ENCODE measurements around the gene CCDC148. TPM values are rescaled to one million over a fixed set of nuclear protein-coding genes. Genes with fewer than 3 reads are reported as not detected.

Gene CCDC148
- total RNA-seq, 1 donor from 2014 or later, result 2.2 TPM

DNA sequence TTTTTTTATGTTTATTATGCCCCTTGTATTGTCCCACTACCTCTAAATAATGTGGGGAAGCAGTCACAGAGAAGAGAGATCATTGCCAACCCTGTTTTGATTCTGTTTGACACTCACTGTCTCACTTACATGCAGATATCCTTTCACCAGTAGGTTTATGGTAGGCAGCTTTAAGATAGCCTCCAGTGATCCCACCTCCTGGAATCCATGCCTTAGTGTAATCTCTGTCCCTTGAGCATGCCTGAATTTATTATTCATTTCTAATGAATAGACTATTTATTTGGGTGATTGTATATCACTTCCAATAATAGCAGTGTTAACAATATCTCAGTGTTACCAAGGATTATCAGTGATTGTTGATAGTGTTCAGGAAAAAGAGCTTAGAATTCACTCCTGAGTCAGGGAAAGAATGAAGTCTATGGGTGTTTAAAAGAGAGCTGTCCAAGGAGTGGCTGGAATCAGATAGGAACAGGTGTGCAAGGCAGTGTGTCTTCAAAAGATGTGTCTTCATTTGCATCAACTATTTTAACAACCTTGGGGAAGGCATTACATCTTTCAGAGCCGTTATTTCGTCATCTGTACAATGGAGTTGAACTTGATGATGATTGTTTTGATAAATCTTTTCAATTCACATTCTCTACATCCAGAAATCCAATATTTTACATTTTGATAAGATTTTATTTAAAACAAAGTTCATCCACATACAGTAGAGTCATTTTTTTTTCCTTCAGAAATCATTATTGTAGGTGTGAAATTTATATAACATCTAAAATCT is 32.1 kb upstream of the CCDC148 start:
- no peaks in the 10 kb centered on the region for H3K9me3 Mint-ChIP-seq (ENCODE audit: unreplicated experiment)
- no peak for DNase-seq (ENCODE audit: low spot score)
- peaks cover 48% of the 10 kb centered on the region for H3K4me1 Mint-ChIP-seq (ENCODE audit: unreplicated experiment)
- TF ChIP-seq, protein P1, sequence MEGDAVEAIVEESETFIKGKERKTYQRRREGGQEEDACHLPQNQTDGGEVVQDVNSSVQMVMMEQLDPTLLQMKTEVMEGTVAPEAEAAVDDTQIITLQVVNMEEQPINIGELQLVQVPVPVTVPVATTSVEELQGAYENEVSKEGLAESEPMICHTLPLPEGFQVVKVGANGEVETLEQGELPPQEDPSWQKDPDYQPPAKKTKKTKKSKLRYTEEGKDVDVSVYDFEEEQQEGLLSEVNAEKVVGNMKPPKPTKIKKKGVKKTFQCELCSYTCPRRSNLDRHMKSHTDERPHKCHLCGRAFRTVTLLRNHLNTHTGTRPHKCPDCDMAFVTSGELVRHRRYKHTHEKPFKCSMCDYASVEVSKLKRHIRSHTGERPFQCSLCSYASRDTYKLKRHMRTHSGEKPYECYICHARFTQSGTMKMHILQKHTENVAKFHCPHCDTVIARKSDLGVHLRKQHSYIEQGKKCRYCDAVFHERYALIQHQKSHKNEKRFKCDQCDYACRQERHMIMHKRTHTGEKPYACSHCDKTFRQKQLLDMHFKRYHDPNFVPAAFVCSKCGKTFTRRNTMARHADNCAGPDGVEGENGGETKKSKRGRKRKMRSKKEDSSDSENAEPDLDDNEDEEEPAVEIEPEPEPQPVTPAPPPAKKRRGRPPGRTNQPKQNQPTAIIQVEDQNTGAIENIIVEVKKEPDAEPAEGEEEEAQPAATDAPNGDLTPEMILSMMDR (IDR thresholded peaks at IDR 0.05; ENCODE audit: unreplicated experiment), result no peak
- no peak overlapping the region for H3K4me3 Mint-ChIP-seq (ENCODE audit: unreplicated experiment)
- no peak overlapping the region for H3K27ac Mint-ChIP-seq (ENCODE audit: unreplicated experiment)
- no peaks in the 10 kb centered on the region for H3K27me3 Mint-ChIP-seq (ENCODE audit: unreplicated experiment)
- H3K36me3 Mint-ChIP-seq (ENCODE audit: low read depth, unreplicated experiment), result no peaks in the 10 kb centered on the region

DNA sequence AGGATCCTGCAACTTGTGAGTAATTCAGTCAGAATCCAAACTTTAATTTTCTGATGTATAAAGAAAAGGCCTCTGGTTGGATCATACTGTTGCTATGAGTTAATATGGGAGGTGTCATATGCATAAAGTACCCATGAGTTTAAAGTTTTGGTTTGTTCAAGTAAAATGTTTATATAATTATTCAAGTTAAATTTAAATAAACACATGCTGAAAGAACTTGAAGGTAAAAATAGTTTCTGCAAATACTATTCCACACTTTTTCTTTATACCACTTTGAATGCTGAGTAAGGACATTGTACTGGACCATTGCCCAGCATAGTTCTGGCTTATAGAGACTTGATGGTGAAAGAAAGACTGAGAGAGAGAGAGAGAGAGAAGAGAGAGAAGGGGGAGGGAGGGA is 30.9 kb upstream of the CCDC148 start:
- Mint-ChIP-seq H3K27me3 (ENCODE audit: unreplicated experiment) (no peaks in the 10 kb centered on the region), H3K4me1 (ENCODE audit: unreplicated experiment) (peaks cover 48% of the 10 kb centered on the region), H3K36me3 (ENCODE audit: low read depth, unreplicated experiment) (no peaks in the 10 kb centered on the region), H3K4me3 (ENCODE audit: unreplicated experiment) (no peak overlapping the region), H3K9me3 (ENCODE audit: unreplicated experiment) (no peaks in the 10 kb centered on the region), H3K27ac (ENCODE audit: unreplicated experiment) (no peak overlapping the region)
- DNase-seq (ENCODE audit: low spot score), result no peak
- TF ChIP-seq, protein P1 (IDR thresholded peaks at IDR 0.05; ENCODE audit: unreplicated experiment), result no peak

DNA sequence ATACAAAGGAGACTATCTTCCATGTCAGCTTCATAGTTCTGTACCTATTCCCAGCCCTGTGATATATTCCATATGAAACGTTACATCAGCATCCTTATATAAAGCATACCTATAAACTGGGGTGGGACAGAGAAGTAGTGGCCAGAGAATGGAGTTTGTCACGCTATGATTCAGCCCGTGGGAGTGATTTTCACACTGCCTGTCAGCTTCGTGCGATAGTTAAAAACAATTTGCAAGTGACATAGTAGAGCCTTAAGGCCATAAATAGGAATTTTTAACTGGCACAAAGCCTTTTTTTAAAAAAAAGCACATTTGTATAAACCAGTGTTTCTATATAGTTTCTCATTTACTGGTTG is 30.4 kb upstream of the CCDC148 start:
- Mint-ChIP-seq H3K4me1 (ENCODE audit: unreplicated experiment) (peaks cover 46% of the 10 kb centered on the region), H3K36me3 (ENCODE audit: low read depth, unreplicated experiment) (no peaks in the 10 kb centered on the region)
- DNase-seq (ENCODE audit: low spot score), result no peak

DNA sequence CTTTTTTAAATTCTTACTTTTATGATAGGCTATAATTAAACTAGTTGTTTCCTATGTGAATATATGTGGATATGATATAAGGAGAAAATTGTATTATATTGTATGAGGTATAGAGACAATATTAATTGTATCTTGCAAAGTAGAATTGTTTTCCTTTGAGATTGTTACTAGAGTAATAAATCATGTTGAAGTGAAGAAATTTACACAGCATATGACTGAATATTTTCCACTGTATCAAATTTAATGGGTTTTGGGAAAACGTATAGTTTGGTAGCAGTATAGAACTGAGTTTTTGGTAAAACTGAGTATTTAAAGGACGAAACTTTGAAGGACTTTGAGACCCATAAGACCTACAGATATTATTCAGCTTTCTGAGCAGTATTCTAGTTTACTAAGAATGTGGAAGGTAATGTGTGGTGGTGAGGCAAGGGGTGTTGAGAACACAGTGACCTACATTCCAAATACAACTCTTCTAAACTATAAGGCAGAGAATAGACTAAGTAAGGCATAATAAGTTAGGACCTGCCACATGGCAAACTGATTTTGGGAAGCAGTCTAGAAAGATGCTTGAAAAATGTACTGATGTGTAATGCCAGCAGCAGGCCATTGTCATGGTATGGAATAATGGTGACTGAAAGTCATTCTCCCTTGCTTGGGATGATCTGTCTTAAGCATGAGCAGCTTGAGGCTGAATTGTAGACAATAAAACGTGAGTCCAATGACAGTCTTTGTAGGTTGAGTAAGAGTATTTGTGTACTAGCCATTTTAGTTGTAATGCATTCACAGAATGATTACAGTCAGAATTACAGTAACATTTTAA is 29.8 kb upstream of the CCDC148 start:
- Mint-ChIP-seq H3K36me3 (ENCODE audit: low read depth, unreplicated experiment) (no peaks in the 10 kb centered on the region), H3K4me1 (ENCODE audit: unreplicated experiment) (peaks cover 47% of the 10 kb centered on the region), H3K9me3 (ENCODE audit: unreplicated experiment) (no peaks in the 10 kb centered on the region), H3K27me3 (ENCODE audit: unreplicated experiment) (no peaks in the 10 kb centered on the region), H3K27ac (ENCODE audit: unreplicated experiment) (no peak overlapping the region), H3K4me3 (ENCODE audit: unreplicated experiment) (no peak overlapping the region)
- no peak for DNase-seq (ENCODE audit: low spot score)
- TF ChIP-seq, protein P1 (IDR thresholded peaks at IDR 0.05; ENCODE audit: unreplicated experiment), result no peak

More for the DNA sequence above, 30.4 kb upstream of the CCDC148 start:
- H3K27me3 Mint-ChIP-seq (ENCODE audit: unreplicated experiment), result no peaks in the 10 kb centered on the region
- no peaks in the 10 kb centered on the region for H3K9me3 Mint-ChIP-seq (ENCODE audit: unreplicated experiment)
- H3K4me3 Mint-ChIP-seq (ENCODE audit: unreplicated experiment), result no peak overlapping the region
- TF ChIP-seq, protein P1 (IDR thresholded peaks at IDR 0.05; ENCODE audit: unreplicated experiment), result no peak
- H3K27ac Mint-ChIP-seq (ENCODE audit: unreplicated experiment), result no peak overlapping the region

All from endothelial cell (in vitro differentiated cells).